GM19467 (cell line): ENCODE measurements around the gene LAMC3.

ENCODE experiments used
- ATAC-seq: cut with Tn5 transposase; IDR thresholded peaks from one replicate; pipeline ENCODE4 v1.9.1; 2021; ENCODE audit warnings: mild to moderate bottlenecking, moderate library complexity; ENCODE audit not compliant: unreplicated experiment

The LAMC3 gene

GRCh38 chr9:131008909-131009618 lies at the start of gene LAMC3:
TSS of gene LAMC3 (plus strand) at chr9:131009174. CDS start at chr9:131009215, 41 bp downstream.
- ATAC-seq, result no peak

DNA sequence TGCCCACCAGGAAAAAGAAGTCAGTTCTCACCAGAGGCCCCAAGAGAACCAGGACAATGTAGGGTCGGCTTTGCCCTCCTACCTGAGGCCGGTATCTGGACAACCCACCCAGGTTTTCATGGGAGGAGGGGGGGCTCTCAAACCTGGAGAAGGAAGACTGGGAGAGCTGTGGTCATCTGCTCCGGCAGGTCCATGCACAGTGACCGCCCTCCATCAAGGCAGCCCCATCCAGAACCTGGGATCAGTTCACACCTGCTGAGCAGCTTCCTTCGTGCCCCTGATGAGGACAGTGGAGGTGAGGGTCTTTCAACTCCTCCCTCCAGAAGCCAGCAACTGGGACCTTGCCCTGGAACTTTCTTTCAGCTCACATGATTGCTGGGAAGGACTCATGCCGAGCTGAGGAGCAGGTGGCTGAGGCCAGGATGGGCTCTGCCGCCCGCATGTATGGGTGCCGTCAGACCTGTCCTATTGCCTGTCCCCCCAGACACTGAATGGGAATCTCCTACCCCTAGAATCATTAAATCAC lies 49.1 kb upstream of the LAMC3 start:
- no peak for ATAC-seq

- ATAC-seq, result no peak
These were observed 48.2 kb upstream of the LAMC3 start for GRCh38 chr9:130960522-130961378.

- ATAC-seq, result no peak
These were observed 47.3 kb upstream of the LAMC3 start for GRCh38 chr9:130961511-130962300.

DNA sequence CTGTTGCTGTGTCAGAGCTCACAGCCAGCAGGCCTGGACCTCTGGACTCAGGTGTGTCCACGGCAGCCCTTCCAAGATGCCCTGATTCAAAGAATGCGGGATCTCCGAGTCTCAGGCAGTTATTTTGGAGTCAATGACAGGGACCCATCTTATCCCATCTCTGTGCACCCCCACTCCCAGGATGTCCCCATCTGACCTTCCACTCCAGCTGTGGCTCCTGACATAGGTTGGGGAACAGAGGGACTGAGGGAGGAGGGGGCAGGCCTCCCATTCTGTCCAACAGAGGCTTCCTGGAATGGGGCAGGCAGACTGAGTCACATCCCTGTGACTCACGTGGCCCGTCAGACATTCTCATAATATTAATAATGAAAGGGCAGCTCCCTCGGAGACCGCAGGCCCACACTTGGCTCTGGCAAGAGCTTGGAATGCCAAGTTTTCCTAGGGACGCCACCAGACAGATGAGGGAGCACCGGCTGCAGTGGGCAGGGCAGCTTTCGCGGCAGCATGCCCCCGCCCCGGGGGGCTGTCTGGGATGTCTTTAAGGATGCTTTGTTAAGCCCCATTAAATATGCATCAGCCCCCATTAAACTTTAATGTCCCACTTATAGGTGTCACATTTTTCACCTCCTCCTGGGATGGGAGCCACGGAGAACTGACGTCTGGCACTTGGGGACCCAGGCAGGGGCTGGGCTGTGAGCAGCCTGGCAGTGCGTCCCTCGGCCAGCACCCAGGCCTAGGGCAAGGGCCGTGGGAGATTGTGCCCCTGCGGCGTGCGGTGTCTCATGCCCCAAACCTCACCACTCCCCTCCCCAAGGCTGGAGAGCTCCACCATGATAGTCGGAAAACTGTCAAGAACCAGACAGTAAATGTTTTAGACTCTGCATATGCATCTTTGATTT lies 46.3 kb upstream of the LAMC3 start:
- no peak for ATAC-seq

DNA sequence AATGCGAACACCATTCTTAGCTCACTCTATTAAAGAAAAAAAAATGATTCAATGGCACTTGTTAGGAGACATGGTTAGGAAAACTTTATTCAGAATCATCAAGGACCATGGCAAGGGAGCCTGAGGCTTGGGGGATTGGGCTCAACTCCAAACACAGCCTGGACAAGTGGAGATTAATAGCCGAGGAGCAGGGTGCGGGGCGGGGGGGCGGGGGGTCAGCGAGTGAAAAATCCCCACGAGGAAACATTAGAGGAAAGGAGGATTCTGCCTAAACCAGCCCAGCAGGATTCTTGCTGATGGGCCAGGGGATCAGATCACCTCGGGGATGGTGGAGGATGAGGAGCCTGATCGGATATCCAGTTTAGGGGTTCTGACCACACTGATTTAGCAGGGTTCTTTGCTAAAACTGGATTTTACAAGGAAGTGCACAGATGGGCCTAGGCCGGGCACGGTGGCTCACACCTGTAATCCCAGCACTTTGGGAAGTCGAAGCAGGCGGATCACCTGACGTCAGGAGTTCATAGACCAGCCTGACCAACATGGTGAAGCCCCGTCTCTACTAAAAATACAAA lies 45.6 kb upstream of the LAMC3 start:
- no peak for ATAC-seq

- no peak for ATAC-seq
These were observed 45.1 kb upstream of the LAMC3 start for GRCh38 chr9:130963916-130964315.

DNA sequence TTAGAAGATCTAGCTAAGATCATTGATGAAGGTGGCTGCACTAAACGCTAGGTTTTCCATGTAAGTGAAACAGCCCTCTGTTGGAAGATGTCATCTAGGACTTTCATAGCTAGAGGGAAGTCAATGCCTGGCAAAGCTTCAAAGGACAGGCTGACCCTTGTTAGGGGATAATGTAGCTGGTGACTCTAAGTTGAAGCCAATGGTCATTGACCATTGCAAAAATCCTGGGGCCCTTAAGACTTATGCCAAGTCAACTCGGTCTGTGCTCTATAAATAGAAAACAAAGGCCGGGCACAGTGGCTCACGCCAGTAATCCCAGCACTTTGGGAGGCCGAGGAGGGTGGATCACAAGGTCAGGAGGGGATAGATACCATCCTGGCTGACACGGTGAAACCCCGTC lies 43.3 kb upstream of the LAMC3 start:
- ATAC-seq, result no peak

GRCh38 chr9:130970052-130970451 lies 38.9 kb upstream of the LAMC3 start:
- ATAC-seq, result no peak

GRCh38 chr9:130970855-130971254 lies 38.1 kb upstream of the LAMC3 start:
- ATAC-seq, result no peak

DNA sequence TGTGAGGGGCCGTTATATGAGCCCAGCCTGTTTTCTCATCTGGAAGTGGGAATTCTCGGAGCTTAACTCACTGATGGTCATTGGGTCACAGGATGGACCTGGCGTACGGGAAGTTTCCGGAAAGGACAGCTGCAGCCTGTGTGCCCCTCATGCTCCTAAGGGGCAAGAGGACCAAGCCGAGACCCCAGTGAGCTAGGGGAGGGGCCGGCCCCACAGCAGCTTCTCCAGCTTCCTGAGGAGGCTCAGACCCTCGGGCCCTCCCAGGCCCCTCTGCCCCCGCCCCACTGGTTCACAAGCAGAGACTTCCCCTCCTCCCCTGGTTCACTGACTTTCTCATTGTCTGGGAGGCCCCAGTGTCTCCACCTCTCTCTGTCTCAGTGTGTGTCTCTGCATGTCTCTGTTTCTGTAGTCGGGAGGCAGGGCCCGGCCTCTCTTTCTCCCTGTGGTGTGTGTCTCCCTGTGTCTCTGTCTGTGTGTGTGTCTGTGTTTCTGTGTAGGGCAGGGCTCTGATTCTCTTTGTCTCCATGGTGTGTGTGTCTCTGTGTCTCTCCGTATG lies 37.6 kb upstream of the LAMC3 start:
- no peak for ATAC-seq

GRCh38 chr9:130972277-130972956 lies 36.6 kb upstream of the LAMC3 start:
- no peak for ATAC-seq

DNA sequence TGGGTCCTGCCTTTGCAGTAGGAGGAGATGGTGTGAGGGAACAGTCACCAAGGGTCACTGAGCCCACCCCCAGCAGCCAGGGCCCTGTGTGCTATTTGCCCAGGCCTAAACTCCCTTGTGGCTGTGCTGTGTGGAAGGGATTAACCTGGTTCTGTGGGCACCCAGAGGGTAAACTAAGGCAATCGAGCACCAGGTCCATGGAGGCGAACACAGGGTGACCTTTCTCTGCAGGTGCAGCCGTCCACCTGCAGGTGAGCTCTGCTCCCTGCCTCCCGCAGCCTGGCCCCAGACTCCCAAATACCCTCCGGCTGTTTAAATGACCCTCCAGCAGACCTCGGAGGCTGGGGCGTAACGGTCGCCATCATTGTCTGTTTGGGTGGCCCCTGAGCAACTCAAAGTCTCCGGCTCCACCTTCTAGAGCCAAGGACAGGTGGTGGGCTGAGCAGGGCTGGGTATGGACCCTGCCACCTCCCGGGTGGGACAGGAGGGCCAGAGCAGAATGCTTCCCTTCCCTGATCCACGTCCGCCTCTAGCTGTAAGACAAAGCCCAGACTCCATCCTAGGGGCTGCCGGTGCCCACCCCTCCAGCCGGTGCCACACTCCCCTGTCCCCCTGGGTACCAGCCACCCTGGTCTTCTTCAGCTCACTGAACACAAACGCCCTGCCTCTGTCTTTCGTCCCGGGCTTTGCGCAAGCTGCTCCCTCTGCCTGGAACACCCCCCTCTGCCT lies 35.9 kb upstream of the LAMC3 start:
- no peak for ATAC-seq

GRCh38 chr9:130973686-130974281 lies 35.2 kb upstream of the LAMC3 start:
- ATAC-seq, result no peak

DNA sequence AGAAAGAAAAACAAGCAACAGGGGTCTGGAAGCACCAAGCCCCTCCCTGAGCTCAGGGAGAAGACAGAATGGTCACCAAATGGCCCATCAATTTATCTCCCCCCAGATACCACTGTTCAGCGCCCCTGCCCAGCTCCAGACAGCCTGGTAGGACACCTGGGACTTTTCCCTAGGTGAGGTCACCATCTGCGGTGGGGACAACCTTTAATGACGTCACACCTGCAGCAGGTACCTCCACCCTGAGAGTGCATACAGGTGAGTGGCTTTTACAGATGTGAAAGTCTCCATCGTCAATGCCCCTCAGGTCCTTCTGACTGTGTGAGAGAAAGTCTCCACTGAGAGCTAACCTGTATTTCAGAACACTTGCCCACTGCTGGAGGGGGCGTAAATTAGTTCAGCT lies 34.3 kb upstream of the LAMC3 start:
- ATAC-seq, result no peak

GRCh38 chr9:130975156-130975555 lies 33.8 kb upstream of the LAMC3 start:
- no peak for ATAC-seq

DNA sequence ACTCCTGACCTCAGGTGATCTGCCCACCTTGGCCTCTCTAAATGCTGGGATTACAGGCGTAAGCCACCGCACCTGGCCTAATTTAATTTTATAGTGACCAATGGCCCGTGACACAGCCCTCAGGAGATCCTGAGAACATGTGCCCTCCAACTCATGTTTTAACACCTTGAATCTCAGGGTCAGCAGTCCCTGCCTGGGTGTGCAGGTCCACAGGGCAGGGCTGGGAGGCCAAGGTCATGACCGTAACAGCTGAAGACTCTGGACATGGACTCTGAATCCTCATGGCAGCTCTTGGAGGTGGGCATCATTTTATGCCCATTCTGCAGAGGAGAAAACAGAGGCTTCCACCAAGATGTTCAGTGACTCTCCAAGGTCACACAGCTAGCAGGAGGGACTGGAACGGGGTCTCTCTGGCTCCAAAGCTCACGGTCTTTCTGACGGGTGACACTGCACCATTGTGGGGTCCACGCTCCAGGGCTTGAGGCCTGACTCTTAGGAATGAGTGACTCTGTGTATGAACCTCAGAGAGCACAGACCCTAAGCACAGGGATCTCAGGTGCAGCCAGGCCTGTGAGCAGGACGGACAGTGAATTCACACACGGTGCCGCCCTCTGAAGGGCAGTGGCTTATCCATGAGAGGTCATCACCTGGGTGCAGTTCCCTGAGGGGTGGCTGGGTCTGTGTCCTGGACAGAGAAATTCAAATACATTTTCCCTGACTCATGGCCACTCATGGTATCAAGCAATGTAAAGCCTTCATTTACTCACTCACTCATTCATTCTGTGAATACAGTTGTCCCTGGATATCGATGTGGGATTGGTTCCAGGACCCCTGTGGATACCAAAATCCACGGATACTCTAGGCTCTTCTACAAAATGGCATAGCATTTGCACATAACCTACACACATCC lies 32.8 kb upstream of the LAMC3 start:
- no peak for ATAC-seq
